SK-N-MC (cell line): Measurements from ENCODE around the gene KCNS1.

Experiments used
- DNase-seq: peaks from one replicate; pipeline ENCODE4 v3.0.0-alpha.2; 2011; ENCODE audit warnings: low read depth, low spot score
- H3K27ac ChIP-seq: fragments of 200-600 bp; sonication (generic); 2 replicates; pipeline ENCODE4 v1.5.1; 2016; ENCODE audit warnings: mixed run types
- H3K36me3 ChIP-seq: fragments of 200-600 bp; sonication (generic); 2 replicates; pipeline ENCODE4 v1.6.1; 2017; ENCODE audit warnings: antibody characterized with exemption, low read length, mixed read lengths; ENCODE audit not compliant: insufficient read depth
- H3K4me3 ChIP-seq: fragments of 200-600 bp; sonication (generic); 2 replicates; pipeline ENCODE4 v1.5.1; 2016
- H3K9ac ChIP-seq: fragments of 200-600 bp; sonication (generic); 2 replicates; pipeline ENCODE4 v1.8.0; 2017; ENCODE audit warnings: mixed run types, mixed read lengths; ENCODE audit not compliant: insufficient read length
- H3K9me3 ChIP-seq: fragments of 200-600 bp; sonication (generic); 2 replicates; pipeline ENCODE4 v1.6.1; 2017; ENCODE audit warnings: low read depth, mild to moderate bottlenecking, antibody characterized with exemption, low read length, moderate library complexity, mixed read lengths
- EZH2 ChIP-seq: fragments of 200-600 bp; sonication (generic); IDR thresholded peaks from one replicate; pipeline ENCODE4 v1.6.1; 2017; ENCODE audit warnings: antibody characterized with exemption
- FOXP2 ChIP-seq: optimal IDR thresholded peaks from 2 replicates; pipeline ENCODE3; 2011; ENCODE audit warnings: mild to moderate bottlenecking, moderate library complexity; ENCODE audit not compliant: insufficient read depth; ENCODE audit errors: extremely low read length, control extremely low read depth
- POLR2AphosphoS5 ChIP-seq: IDR thresholded peaks from 2 replicates; pipeline ENCODE4 v1.6.1; 2012; ENCODE audit warnings: mild to moderate bottlenecking, low read depth, low read length, borderline replicate concordance

KCNS1 gene

DNA sequence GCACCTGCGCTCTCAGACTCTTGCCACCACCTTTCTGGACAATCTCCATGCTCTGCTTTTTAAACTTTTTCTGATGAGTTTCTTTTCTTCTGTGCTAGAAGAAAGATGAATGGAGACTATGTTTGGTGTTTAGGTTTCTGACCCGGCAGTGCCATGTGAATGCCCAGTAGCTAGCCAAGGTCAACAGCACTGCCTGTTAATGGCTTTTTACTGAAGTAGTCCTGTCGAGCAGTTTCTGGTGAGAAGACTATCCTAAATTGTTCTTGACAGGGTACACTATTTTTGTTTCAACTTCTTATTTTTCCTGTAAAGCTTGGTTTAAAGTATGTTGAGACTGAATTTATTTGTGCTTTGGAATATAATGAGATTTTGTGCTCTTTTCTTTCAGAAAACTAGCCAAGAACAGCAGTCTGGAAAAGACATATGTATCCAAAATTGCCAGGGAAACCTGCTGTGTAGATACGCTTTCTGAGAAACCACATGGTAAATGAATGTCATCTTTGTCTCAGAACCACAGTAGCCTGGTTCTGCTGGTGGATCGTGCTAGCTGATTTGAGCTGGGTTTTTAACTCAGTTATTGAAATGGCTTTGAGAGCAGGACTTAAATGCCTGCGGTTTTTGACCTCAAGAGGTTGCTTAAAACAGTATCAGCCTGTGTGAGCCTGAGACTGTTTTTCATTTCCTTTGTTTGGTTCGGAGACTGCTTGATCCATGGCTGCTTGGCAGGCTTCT lies 48.1 kb downstream of the KCNS1 start:
- H3K4me3 ChIP-seq: no peak overlapping the region; the same call in 1 of the 2 replicates
- no peak overlapping the region for H3K9ac ChIP-seq
- DNase-seq: no peak

GRCh38 chr20:45051204-45052060 lies 49.5 kb downstream of the KCNS1 start:
- no peaks in the 10 kb centered on the region for H3K9me3 ChIP-seq
- DNase-seq: no peak
- H3K9ac ChIP-seq: no peak overlapping the region
- no peak overlapping the region for H3K27ac ChIP-seq
- H3K36me3 ChIP-seq: no peaks in the 10 kb centered on the region
- no peak overlapping the region for H3K4me3 ChIP-seq
- TF ChIP-seq FOXP2: no peak
- TF ChIP-seq EZH2: no peak
- no peak for TF ChIP-seq POLR2AphosphoS5

More for the DNA sequence above, 48.1 kb downstream of the KCNS1 start:
- Histone ChIP-seq H3K9me3 (no peaks in the 10 kb centered on the region), H3K27ac (peak overlapping the region; percentile 44; the same call in 1 of the 2 replicates), H3K36me3 (peaks cover 7% of the 10 kb centered on the region)
- TF ChIP-seq POLR2AphosphoS5 (no peak), FOXP2 (no peak), EZH2 (no peak)

- Histone ChIP-seq H3K4me3 (no peak overlapping the region), H3K27ac (no peak overlapping the region), H3K9me3 (no peaks in the 10 kb centered on the region), H3K9ac (no peak overlapping the region), H3K36me3 (no peaks in the 10 kb centered on the region)
- DNase-seq: no peak
- no peak for TF ChIP-seq EZH2
- no peak for TF ChIP-seq POLR2AphosphoS5
- TF ChIP-seq FOXP2: no peak
These were observed 50.9 kb downstream of the KCNS1 start for GRCh38 chr20:45049904-45050471.

DNA sequence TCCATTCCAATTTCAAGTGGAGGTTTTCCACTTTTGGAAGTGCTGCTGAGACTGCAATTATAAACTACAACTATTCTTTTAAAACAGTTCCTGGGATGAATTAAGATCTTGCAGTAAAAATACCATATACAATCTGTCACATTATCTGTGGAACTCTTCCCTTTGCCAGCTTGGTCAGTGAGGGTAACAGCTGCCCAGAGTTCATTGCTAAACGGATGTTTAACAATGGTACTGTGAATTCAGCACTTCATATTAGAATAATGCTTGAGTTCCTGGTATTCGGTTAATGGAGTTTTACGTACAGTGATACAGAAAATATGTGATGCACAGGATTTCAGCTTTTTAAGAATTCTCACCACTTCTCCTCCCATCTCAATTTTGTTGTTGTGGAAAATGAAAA lies 51.5 kb downstream of the KCNS1 start:
- Histone ChIP-seq H3K4me3 (no peak overlapping the region), H3K36me3 (no peaks in the 10 kb centered on the region), H3K9ac (no peak overlapping the region), H3K9me3 (no peaks in the 10 kb centered on the region), H3K27ac (no peak overlapping the region)
- no peak for TF ChIP-seq POLR2AphosphoS5
- no peak for TF ChIP-seq EZH2
- TF ChIP-seq FOXP2: no peak
- no peak for DNase-seq

DNA sequence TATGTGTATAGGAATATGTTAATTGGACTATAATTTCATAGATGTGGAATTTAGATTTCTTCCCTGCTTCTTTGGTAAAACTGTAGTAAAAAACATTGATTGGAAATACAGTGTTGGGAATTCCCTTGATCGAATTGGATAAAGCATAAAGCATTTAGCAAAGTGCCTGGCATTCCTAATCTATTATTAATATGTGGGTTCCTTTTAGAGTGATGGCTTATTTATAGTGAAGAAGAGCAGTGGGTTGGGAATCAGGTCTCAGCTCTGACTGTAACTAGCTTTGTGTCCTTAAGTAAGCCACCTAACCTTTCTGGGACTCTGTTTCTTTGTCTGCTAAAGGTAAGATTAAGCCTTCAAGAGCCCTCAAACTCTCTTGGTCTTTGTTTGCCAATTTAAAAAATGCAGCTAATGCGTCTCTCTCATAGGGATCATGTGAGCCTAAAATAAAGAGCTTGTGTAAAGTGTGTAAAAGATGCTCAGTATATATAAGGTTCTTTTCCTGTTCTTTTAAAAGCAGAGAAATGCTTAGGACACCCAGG lies 53.3 kb downstream of the KCNS1 start:
- no peak for DNase-seq
- TF ChIP-seq FOXP2: no peak
- TF ChIP-seq POLR2AphosphoS5: no peak
- TF ChIP-seq EZH2: no peak
- Histone ChIP-seq H3K36me3 (no peaks in the 10 kb centered on the region), H3K27ac (no peak overlapping the region), H3K9ac (no peak overlapping the region), H3K4me3 (no peak overlapping the region), H3K9me3 (no peaks in the 10 kb centered on the region)

DNA sequence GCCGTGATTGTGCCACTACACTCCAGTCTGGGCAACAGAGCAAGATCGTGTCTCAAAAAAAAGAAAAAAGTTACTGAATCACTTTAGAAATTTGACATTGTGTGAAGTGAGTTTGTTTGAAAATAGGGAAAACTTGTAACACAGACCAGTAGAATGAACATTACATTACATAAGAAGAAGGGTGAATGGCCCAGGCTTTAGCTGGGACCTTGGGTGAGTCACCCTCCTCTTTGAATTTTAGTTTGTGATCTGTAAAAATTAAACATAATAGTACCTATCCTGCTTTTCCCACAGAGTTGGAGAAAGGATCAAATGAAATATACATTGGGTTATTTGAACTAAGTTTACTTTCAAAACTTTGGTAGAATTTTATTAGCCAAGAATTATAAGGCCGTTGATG lies 56.3 kb downstream of the KCNS1 start:
- TF ChIP-seq FOXP2 (no peak), POLR2AphosphoS5 (no peak), EZH2 (no peak)
- Histone ChIP-seq H3K9me3 (no peaks in the 10 kb centered on the region), H3K4me3 (no peak overlapping the region), H3K27ac (no peak overlapping the region), H3K36me3 (no peaks in the 10 kb centered on the region), H3K9ac (no peak overlapping the region)
- DNase-seq: no peak

- TF ChIP-seq POLR2AphosphoS5 (no peak), EZH2 (no peak), FOXP2 (no peak)
- no peak overlapping the region for H3K9ac ChIP-seq
- H3K4me3 ChIP-seq: no peak overlapping the region
- DNase-seq: peak; percentile 42
- H3K27ac ChIP-seq: peak overlapping the region; percentile 43; the same call in 1 of the 2 replicates
- no peaks in the 10 kb centered on the region for H3K36me3 ChIP-seq
- H3K9me3 ChIP-seq: no peaks in the 10 kb centered on the region
These were observed 56.8 kb downstream of the KCNS1 start for GRCh38 chr20:45044084-45044573.

DNA sequence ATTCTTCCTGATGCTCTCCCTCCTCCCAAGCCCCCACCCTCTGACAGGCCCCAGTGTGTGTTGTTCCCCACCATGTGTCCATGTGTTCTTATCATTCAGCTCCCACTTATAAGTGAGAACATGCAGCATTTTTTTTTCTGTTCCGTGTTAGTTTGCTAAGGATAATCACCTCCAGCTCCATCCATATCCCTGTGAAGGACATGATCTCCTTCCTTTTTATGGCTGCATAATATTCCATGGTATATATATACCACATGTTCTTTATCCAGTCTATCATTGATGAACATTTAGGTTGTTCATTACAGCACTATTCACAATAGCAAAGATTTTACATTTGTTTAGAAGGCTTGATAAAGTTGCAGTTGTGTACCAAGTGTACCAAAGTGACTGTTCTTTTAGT lies 57.9 kb downstream of the KCNS1 start:
- H3K4me3 ChIP-seq: no peak overlapping the region
- H3K9ac ChIP-seq: no peak overlapping the region
- H3K36me3 ChIP-seq: no peaks in the 10 kb centered on the region
- H3K27ac ChIP-seq: no peak overlapping the region
- TF ChIP-seq EZH2 (no peak), FOXP2 (no peak), POLR2AphosphoS5 (no peak)
- no peak for DNase-seq
- no peaks in the 10 kb centered on the region for H3K9me3 ChIP-seq
